Bronchial epithelial cell (primary cell): ENCODE results near the gene WDR76. TPM values are rescaled to one million over a fixed set of nuclear protein-coding genes. Genes with fewer than 3 reads are reported as not detected.

Experiments used
- DNase-seq: peaks from one replicate; pipeline ENCODE4 v3.0.0-alpha.2; 2010; ENCODE audit warnings: low read depth
- FAIRE-seq: peaks from 2 replicates; lab custom pipeline; 2011; peaks lifted over from hg19 to GRCh38; lab: Jason Lieb, UNC
- H3K27me3 ChIP-seq: 2 replicates; pipeline ENCODE4 v1.5.1; 2011; ENCODE audit warnings: low read length; ENCODE audit not compliant: control insufficient read depth, insufficient read depth
- H3K36me3 ChIP-seq: 2 replicates; pipeline ENCODE4 v1.5.1; 2011; ENCODE audit warnings: low read length; ENCODE audit not compliant: control insufficient read depth, insufficient read depth
- H3K4me3 ChIP-seq: 2 replicates; pipeline ENCODE4 v1.5.1; 2011; ENCODE audit warnings: mild to moderate bottlenecking, low read depth, low read length, control low read depth
- total RNA-seq: library from RNA; depleted of rRNA; stranded (reverse); fragments of >200 nt; gene quantifications from 2 replicates; pipeline ENCODE4 v1.2.1, GENCODE V29; 2014
- TF ChIP-seq, protein P1 (sequence below): IDR thresholded peaks from 2 replicates; pipeline ENCODE4 v1.5.1; 2011; ENCODE audit warnings: mild to moderate bottlenecking, moderate library complexity, low read length, control low read depth, inconsistent platforms; ENCODE audit not compliant: insufficient read depth, severe bottlenecking

Gene WDR76
- 1.2 and 2.1 TPM in 2 replicates for total RNA-seq

DNA sequence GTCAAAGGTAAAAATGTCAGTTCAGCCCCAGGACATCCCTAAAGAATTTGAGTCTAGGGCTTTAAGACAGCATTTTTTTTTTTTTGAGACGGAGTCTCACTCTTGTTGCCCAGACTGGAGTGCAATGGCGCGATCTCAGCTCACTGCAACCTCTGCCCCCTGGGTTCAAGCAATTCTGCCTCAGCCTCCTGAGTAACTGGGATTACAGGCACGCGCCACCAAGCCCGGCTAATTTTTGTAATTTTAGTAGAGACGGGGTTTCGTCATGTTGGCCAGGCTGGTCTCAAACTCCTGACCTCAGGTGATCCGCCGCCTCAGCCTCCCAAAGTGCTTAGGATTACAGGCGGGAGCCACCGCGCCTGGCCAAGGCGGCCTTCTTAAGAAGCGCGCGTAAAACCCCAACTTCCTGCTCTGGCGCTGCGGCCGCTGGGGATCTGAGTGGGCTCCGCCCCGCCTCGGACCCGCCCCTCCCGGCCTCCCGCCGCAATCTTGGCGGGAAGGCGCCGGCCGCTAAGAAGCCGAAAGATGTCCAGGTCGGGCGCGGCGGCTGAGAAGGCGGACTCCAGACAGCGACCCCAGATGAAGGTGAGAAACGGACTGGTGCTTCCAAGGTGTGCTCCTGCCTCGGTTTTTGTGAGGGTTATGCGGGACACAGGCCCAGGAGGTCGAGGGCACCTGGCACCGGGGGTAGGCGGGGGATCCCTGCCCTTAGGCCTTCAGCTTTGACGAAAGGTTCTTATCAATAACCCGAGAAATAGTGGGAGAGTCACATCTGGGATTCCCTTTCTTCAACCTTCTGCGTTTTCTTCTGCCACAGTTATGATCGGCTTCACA lies at the start of gene WDR76:
TSS of gene WDR76 (plus strand) at position 495 of the 834 bp plus-strand sequence. CDS start at position 526, 31 bp downstream.
- FAIRE-seq (no peak), DNase-seq (peak; percentile 68)
- Histone ChIP-seq H3K4me3 (peak within 1 kb of the TSS; percentile 32), H3K36me3 (peaks cover 1% of the 10 kb centered on the region), H3K27me3 (no peaks in the 10 kb centered on the region)
- TF ChIP-seq, protein P1, sequence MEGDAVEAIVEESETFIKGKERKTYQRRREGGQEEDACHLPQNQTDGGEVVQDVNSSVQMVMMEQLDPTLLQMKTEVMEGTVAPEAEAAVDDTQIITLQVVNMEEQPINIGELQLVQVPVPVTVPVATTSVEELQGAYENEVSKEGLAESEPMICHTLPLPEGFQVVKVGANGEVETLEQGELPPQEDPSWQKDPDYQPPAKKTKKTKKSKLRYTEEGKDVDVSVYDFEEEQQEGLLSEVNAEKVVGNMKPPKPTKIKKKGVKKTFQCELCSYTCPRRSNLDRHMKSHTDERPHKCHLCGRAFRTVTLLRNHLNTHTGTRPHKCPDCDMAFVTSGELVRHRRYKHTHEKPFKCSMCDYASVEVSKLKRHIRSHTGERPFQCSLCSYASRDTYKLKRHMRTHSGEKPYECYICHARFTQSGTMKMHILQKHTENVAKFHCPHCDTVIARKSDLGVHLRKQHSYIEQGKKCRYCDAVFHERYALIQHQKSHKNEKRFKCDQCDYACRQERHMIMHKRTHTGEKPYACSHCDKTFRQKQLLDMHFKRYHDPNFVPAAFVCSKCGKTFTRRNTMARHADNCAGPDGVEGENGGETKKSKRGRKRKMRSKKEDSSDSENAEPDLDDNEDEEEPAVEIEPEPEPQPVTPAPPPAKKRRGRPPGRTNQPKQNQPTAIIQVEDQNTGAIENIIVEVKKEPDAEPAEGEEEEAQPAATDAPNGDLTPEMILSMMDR, result no peak

DNA sequence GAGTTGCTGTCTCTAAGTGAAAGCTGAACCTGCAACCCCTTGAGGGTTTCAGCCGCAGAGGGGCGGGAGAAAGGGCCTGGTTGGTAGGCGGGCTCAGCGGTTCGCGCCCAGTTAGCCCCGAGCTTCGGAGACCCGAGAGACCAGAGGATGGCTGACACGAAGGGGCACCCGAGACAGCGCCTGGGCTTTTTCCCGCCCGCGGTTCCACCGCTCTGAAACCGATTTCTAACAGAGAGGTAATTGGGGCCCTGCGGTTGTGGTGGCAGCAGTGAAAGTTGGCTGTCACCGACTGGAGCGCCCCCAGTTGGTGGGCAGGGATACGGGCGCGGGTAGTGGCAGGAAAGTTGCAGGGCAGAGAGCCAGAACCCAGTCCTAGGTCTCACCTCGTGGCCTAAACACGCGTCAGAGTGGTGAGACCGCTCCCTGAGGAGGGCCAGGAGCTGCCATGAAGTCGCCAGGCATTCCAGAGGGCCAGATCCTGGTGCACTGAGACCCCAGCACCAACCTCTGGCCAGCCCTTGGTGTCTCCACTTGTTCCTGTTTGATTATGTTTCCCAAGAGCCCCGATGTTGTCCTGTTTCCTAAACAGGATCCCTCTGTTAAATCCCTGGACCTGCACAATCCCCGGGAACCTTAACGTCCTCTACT lies 49.4 kb upstream of the WDR76 start:
- no peak for FAIRE-seq

DNA sequence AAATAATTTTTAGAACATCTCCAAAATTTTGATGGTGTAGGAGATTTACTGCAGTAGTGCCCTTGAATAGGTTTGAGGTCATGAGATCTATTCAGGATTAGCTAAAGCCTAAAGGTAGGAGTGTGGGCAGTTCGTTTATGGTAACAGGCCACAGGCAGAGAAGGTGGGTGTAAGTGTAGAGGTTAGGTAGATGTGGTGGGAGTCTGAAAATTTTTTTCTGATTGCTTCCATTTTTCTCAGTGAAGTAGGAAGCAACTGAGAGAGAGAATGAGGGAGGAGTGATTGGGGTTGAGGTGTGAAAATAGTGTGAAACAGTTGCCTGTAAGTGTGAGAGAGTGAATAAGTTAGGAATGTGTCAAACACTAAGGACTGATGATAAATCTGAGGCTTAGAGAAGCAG lies 47.8 kb upstream of the WDR76 start:
- Histone ChIP-seq H3K4me3 (no peak overlapping the region), H3K36me3 (peaks cover 4% of the 10 kb centered on the region), H3K27me3 (no peaks in the 10 kb centered on the region)
- no peak for DNase-seq
- TF ChIP-seq, protein P1, result no peak
- FAIRE-seq, result no peak

More for the DNA sequence above, 49.4 kb upstream of the WDR76 start:
- peak; percentile 56 for DNase-seq
- Histone ChIP-seq H3K36me3 (peaks cover 12% of the 10 kb centered on the region), H3K4me3 (peak overlapping the region; percentile 92), H3K27me3 (no peaks in the 10 kb centered on the region)
- TF ChIP-seq, protein P1, result peak; percentile 94

DNA sequence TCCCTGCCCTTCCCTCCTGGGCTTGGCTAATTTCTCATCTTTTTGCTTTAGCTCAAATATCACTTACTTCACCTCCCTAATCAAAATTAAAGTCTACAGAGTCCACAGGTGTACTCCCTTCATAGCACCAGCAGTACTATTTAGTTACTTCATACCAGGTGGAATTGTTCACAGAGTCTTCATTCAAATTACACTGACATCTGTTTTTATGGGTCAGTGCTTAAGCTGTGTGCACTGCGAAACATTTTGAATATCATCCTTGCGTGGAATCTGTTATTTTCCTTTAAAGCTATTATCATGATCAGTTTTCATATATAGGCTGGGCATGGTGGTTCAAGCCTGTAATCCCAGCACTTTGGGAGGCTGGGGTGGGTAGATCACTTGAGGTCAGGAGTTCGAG lies 37.4 kb upstream of the WDR76 start:
- H3K4me3 ChIP-seq, result no peak overlapping the region
- H3K36me3 ChIP-seq, result peaks cover 12% of the 10 kb centered on the region
- no peak for DNase-seq
- H3K27me3 ChIP-seq, result no peaks in the 10 kb centered on the region
- TF ChIP-seq, protein P1, result no peak
- FAIRE-seq, result no peak

DNA sequence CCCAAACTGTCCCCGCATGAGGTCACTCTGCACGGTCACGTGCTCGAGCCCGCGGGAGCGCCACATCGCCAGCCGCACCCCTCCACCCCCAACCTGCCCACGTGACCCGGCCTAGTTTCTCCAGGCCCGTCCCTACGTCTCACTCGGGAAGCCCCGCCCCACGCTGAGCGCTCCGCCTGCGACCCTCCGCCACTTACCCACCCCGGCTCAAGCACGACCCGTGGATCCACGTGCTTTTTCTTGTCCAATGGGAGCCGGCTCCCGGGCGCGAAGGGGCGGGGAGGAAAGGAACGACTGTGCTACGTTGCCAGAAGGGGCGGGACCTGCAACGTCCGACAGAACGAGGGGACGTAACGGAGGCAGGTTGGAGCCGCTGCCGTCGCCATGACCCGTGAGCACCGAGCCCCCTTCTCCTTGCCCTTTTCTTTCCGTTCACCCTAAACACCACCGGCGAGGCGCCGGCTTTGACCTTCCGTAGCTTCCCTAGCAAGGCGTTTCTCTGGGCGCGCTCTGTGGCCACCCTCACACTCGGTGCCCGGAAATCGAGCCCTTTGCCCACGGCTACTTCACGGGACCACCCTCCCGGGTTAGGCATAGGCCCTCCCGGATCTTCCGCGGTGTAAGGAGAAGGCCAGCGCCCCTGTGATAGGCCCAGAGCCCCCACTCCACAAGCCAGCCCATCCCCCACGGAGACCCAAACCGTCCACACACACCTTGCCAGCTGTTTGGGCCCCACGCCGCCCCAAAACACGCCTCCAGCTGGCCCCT lies 34.6 kb upstream of the WDR76 start, which contains the start of gene SERF2:
TSS of gene SERF2 (plus strand) at position 328 of the 768 bp plus-strand sequence. CDS start at position 385, 57 bp downstream.
- TF ChIP-seq, protein P1, result no peak
- Histone ChIP-seq H3K27me3 (no peaks in the 10 kb centered on the region), H3K4me3 (peak within 1 kb of the TSS; percentile 97), H3K36me3 (peaks cover 26% of the 10 kb centered on the region)
- no peak for FAIRE-seq
- peak; percentile 94 for DNase-seq
